GM23248 (cell line): ENCODE results near the gene FTSJ1. TPM values are rescaled to one million over a fixed set of nuclear protein-coding genes. Genes with fewer than 3 reads are reported as not detected.

Experiments
- DNase-seq: peaks from one replicate; pipeline ENCODE4 v3.0.0-alpha.2; 2015
- H2AFZ ChIP-seq: fragments of 200-600 bp; sonication (generic); 2 replicates; pipeline ENCODE4 v1.6.1; 2016; ENCODE audit warnings: antibody characterized with exemption
- H3F3A ChIP-seq: fragments of 200-600 bp; sonication (generic); 2 replicates; pipeline ENCODE4 v1.6.1; 2016; ENCODE audit warnings: mild to moderate bottlenecking, antibody characterized with exemption, mixed run types; ENCODE audit not compliant: insufficient read depth
- H3K27ac ChIP-seq: fragments of 200-600 bp; sonication (generic); 2 replicates; pipeline ENCODE4 v1.5.1; 2016; ENCODE audit warnings: mild to moderate bottlenecking
- H3K27me3 ChIP-seq: fragments of 200-600 bp; sonication (generic); replicated peaks from 2 replicates; pipeline ENCODE4 v1.6.1; 2016; ENCODE audit warnings: mild to moderate bottlenecking; ENCODE audit not compliant: insufficient read depth
- H3K36me3 ChIP-seq: fragments of 200-600 bp; sonication (generic); 2 replicates; pipeline ENCODE4 v1.6.1; 2016; ENCODE audit warnings: low read depth, mild to moderate bottlenecking
- H3K4me1 ChIP-seq: fragments of 200-600 bp; sonication (generic); 2 replicates; pipeline ENCODE4 v1.6.1; 2016; ENCODE audit warnings: mild to moderate bottlenecking; ENCODE audit not compliant: insufficient read depth
- H3K4me2 ChIP-seq: fragments of 200-600 bp; sonication (generic); one replicate; pipeline ENCODE4 v1.6.1; 2016; ENCODE audit warnings: mild to moderate bottlenecking; ENCODE audit not compliant: unreplicated experiment
- H3K4me3 ChIP-seq: fragments of 200-600 bp; sonication (generic); 2 replicates; pipeline ENCODE4 v1.5.1; 2016; ENCODE audit warnings: mild to moderate bottlenecking
- H3K79me2 ChIP-seq: fragments of 200-600 bp; sonication (generic); 2 replicates; pipeline ENCODE4 v1.6.1; 2016; ENCODE audit warnings: mild to moderate bottlenecking; ENCODE audit not compliant: insufficient read depth
- H3K9ac ChIP-seq: fragments of 200-600 bp; sonication (generic); 2 replicates; pipeline ENCODE4 v1.6.1; 2016; ENCODE audit warnings: mild to moderate bottlenecking
- H3K9me2 ChIP-seq: fragments of 200-600 bp; sonication (generic); 2 replicates; pipeline ENCODE4 v1.6.1; 2016; ENCODE audit warnings: mixed run types, mild to moderate bottlenecking, moderate library complexity; ENCODE audit not compliant: insufficient read depth
- H3K9me3 ChIP-seq: fragments of 200-600 bp; sonication (generic); one replicate; pipeline ENCODE4 v1.6.1; 2017; ENCODE audit warnings: low read depth
- H4K20me1 ChIP-seq: fragments of 200-600 bp; sonication (generic); 2 replicates; pipeline ENCODE4 v1.6.0; 2016; ENCODE audit not compliant: insufficient read depth
- EZH2 ChIP-seq: fragments of 200-600 bp; sonication (generic); IDR thresholded peaks from 2 replicates; pipeline ENCODE4 v1.6.1; 2018; ENCODE audit warnings: antibody characterized with exemption, mild to moderate bottlenecking; ENCODE audit not compliant: insufficient read depth, poor library complexity, severe bottlenecking
- EZH2phosphoT487 ChIP-seq: fragments of 200-600 bp; sonication (generic); IDR thresholded peaks from 2 replicates; pipeline ENCODE4 v1.6.1; 2018; ENCODE audit warnings: antibody characterized with exemption, moderate library complexity, mild to moderate bottlenecking, low read depth; ENCODE audit not compliant: insufficient read depth
- WGBS, 2 experiments: methylation state at CpG; one replicate each; pipeline ENCODE4 v1.1.6; 2015 to 2017; ENCODE audit warnings: low lambda C conversion rate in 2 of 2, low coverage in 1 of 2; ENCODE audit errors: missing lambda C conversion rate in 2 of 2; 5-methylcytosine and 5-hydroxymethylcytosine counted together
- in situ Hi-C: fragments of 300-500 bp; cut with MboI; formaldehyde crosslinking; loops from 2 replicates; pipeline ENCODE4 v1.15.0; 2020
- polyA plus RNA-seq: library from polyadenylated mRNA; unstranded; fragments of >200 nt; fragmentation: Nextera tagmentation; extraction: Ambion mirVana; gene quantifications from 2 replicates; pipeline ENCODE4 v1.2.1, GENCODE V29; 2016
- total RNA-seq: library from RNA; depleted of rRNA; stranded (reverse); fragments of >200 nt; shearing (Covaris generic); gene quantifications from 2 replicates; pipeline ENCODE4 v1.2.3, GENCODE V29; 2014

The FTSJ1 gene
- total and polyA plus RNA-seq, 2 experiments from 2014 or later = 64.9 to 95.2 TPM

GRCh38 chrX:48472851-48473703 is 2.9 kb upstream of the FTSJ1 start:
- no peak for TF ChIP-seq EZH2phosphoT487
- no peak for TF ChIP-seq EZH2
- 0 out of 2 replicates have a peak overlapping the region, but pooled peaks have one; percentile 3 for H3K9ac ChIP-seq
- no peak overlapping the region for H3K4me2 ChIP-seq
- no peaks in the 10 kb centered on the region for H3K36me3 ChIP-seq
- no peaks in the 10 kb centered on the region for H3K9me2 ChIP-seq
- DNase-seq = no peak
- peaks cover 34% of the 10 kb centered on the region for H3K79me2 ChIP-seq
- H3K27me3 ChIP-seq = no peaks in the 10 kb centered on the region
- no peak overlapping the region; the same call in 1 of the 2 replicates for H2AFZ ChIP-seq
- H3K4me1 ChIP-seq = no peaks in the 10 kb centered on the region; the same call in 1 of the 2 replicates
- in situ Hi-C loops = no loop called here
- no peaks in the 10 kb centered on the region for H4K20me1 ChIP-seq
- 19 to 36% methylated on average over 11 to 12 of the region's 12 CpGs for WGBS, 2 experiments
- no peaks in the 10 kb centered on the region for H3K9me3 ChIP-seq
- H3F3A ChIP-seq = 0 out of 2 replicates have a peak, but pooled peaks cover 6% of the 10 kb centered on the region
- H3K4me3 ChIP-seq = no peak overlapping the region
- H3K27ac ChIP-seq = 0 out of 2 replicates have a peak overlapping the region, but pooled peaks have one; percentile 12

DNA sequence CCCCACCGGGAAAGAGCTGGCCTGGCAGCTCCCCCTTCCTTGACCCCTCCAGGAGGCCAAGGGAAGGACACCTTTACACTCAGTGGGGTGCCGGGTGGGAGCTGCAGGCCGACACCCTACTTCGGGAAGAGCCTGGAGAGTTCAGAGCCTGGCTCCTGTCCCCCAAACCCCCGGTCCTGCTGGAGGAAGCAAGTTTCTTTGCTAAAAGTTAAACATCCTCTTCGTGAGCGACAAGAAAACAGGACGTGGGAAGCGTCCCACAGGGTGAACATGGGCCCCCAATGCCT is 2.4 kb upstream of the FTSJ1 start:
- Histone ChIP-seq H3K4me1 (no peaks in the 10 kb centered on the region), H3K9me2 (no peaks in the 10 kb centered on the region), H4K20me1 (no peaks in the 10 kb centered on the region), H3K4me2 (no peak overlapping the region), H2AFZ (no peak overlapping the region), H3K36me3 (no peaks in the 10 kb centered on the region), H3K27ac (no peak overlapping the region), H3K9ac (no peak overlapping the region), H3K4me3 (no peak overlapping the region), H3K27me3 (no peaks in the 10 kb centered on the region), H3K9me3 (no peaks in the 10 kb centered on the region), H3F3A (0 out of 2 replicates have a peak, but pooled peaks cover 6% of the 10 kb centered on the region), H3K79me2 (peaks cover 36% of the 10 kb centered on the region)
- no peak for DNase-seq
- in situ Hi-C loops = no loop called here
- whole genome bisulfite sequencing, 2 experiments = 45 to 58% methylated on average over 7 to 8 of the region's 9 CpGs
- TF ChIP-seq EZH2 (no peak), EZH2phosphoT487 (no peak)

DNA sequence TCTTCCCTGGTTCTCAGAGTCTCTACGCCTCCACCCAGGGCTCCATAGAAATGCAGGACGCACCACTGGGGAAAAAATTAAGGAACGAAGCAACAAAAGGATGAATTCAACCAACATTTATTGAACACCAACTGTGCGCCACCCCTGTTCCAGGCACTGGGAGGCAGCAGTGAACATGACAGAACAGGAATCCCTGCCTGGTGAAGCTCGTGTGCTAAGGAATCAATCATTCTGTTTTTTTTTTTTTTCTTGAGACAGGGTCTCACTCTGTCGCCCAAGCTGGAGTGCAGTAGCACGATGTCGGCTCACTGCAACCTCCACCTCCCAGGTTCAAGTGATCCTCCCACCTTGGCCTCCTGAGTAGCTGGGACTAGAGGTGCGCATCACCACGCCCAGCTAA is 1.9 kb upstream of the FTSJ1 start:
- Histone ChIP-seq H2AFZ (no peak overlapping the region), H3K27ac (no peak overlapping the region), H3F3A (0 out of 2 replicates have a peak, but pooled peaks cover 6% of the 10 kb centered on the region), H3K4me2 (no peak overlapping the region), H3K9ac (no peak overlapping the region), H3K27me3 (no peaks in the 10 kb centered on the region), H3K4me1 (no peaks in the 10 kb centered on the region), H3K79me2 (peaks cover 40% of the 10 kb centered on the region), H3K9me3 (no peaks in the 10 kb centered on the region), H4K20me1 (no peaks in the 10 kb centered on the region), H3K36me3 (no peaks in the 10 kb centered on the region), H3K4me3 (no peak overlapping the region), H3K9me2 (no peaks in the 10 kb centered on the region)
- TF ChIP-seq EZH2 = no peak
- in situ Hi-C loops = no loop called here
- DNase-seq = peak; percentile 52
- 76 to 84% methylated on average over 8 to 10 of the region's 10 CpGs for WGBS, 2 experiments

- Histone ChIP-seq H2AFZ (peak overlapping the region; percentile 95; the same call in 1 of the 2 replicates), H3K4me3 (no peak overlapping the region), H3K4me1 (no peaks in the 10 kb centered on the region), H3K9me2 (no peaks in the 10 kb centered on the region), H3K27ac (no peak overlapping the region), H3K9me3 (no peaks in the 10 kb centered on the region), H3K79me2 (peaks cover 45% of the 10 kb centered on the region), H3K4me2 (peak overlapping the region; percentile 76), H3K9ac (no peak overlapping the region), H3K36me3 (no peaks in the 10 kb centered on the region), H4K20me1 (no peaks in the 10 kb centered on the region), H3K27me3 (no peaks in the 10 kb centered on the region), H3F3A (0 out of 2 replicates have a peak, but pooled peaks cover 6% of the 10 kb centered on the region)
- DNase-seq = no peak
- WGBS, 2 experiments = 72 to 94% methylated on average over 2 to 6 of the region's 6 CpGs
- in situ Hi-C loops = no loop called here
- TF ChIP-seq EZH2 = no peak
- no peak for TF ChIP-seq EZH2phosphoT487
These were observed 1.4 kb upstream of the FTSJ1 start for GRCh38 chrX:48474581-48474980.
